GM12878 (cell line): ENCODE data around the gene CLDN19. TPM values are rescaled to one million over a fixed set of nuclear protein-coding genes. Genes with fewer than 3 reads are reported as not detected.

Experiments used
- DPF2 ChIP-seq: fragments of 450-650 bp; IDR thresholded peaks from 2 replicates; pipeline ENCODE4 v1.6.1; 2017; ENCODE audit warnings: mild to moderate bottlenecking
- GATAD2B ChIP-seq: fragments of 450-650 bp; conservative IDR thresholded peaks from 2 replicates; pipeline ENCODE4 v1.6.1; 2017; ENCODE audit warnings: low read depth, mild to moderate bottlenecking, moderate library complexity
- NKRF ChIP-seq: fragments of 450-650 bp; conservative IDR thresholded peaks from 2 replicates; pipeline ENCODE4 v1.6.1; 2017; ENCODE audit warnings: mild to moderate bottlenecking, moderate library complexity
- PML ChIP-seq: IDR thresholded peaks from 2 replicates; pipeline ENCODE4 v1.6.1; 2012; ENCODE audit warnings: low read length, inconsistent platforms
- RUNX3 ChIP-seq: IDR thresholded peaks from 2 replicates; pipeline ENCODE4 v1.6.1; 2012; ENCODE audit warnings: low read length, inconsistent platforms
- SKIL ChIP-seq: fragments of 450-650 bp; IDR thresholded peaks from 2 replicates; pipeline ENCODE4 v1.6.1; 2017; ENCODE audit warnings: mild to moderate bottlenecking, low read depth, inconsistent platforms; ENCODE audit not compliant: poor library complexity, severe bottlenecking
- SMARCA5 ChIP-seq: fragments of 450-650 bp; IDR thresholded peaks from 2 replicates; pipeline ENCODE4 v1.6.1; 2017; ENCODE audit warnings: mild to moderate bottlenecking
- TAF1 ChIP-seq: IDR thresholded peaks from 2 replicates; pipeline ENCODE4 v1.6.1; 2011; ENCODE audit warnings: mild to moderate bottlenecking, low read depth, low read length, borderline replicate concordance
- WRNIP1 ChIP-seq: IDR thresholded peaks from 2 replicates; pipeline ENCODE4 v1.6.1; 2011; ENCODE audit warnings: low read depth, low read length, improper control_type of control experiment, borderline replicate concordance
- ZNF384 ChIP-seq: IDR thresholded peaks from 2 replicates; pipeline ENCODE4 v1.6.1; 2012; ENCODE audit warnings: low read depth, mild to moderate bottlenecking, low read length, improper control_type of control experiment, borderline replicate concordance
- polyA plus RNA-seq, 11 experiments: library from polyadenylated mRNA; depleted of rRNA in 4 of 11; unstranded in 6 of 11; stranded (reverse) in 5 of 11; fragments of >200 nt; fragmentation: Nextera tagmentation in 4 of 11; fragmentation: Illumina TruSeq in 1 of 11; extraction: Ambion mirVana in 4 of 11; extraction: Trizol in 1 of 11; gene quantifications; 1 replicate in 1 of 11; 2 replicates in 10 of 11; pipeline versions ENCODE4 v1.2.1 to v1.2.3, GENCODE V29; 2011 to 2016; ENCODE audit warnings: inconsistent platforms in 2 of 11, missing spikeins in 2 of 11, low read depth in 1 of 11
- total RNA-seq, 4 experiments: library from RNA; depleted of rRNA in 3 of 4; stranded (reverse); fragments of >200 nt in 3 of 4; fragmentation: Illumina TruSeq in 1 of 4; extraction: Trizol in 1 of 4; gene quantifications; 2 replicates each; pipeline versions ENCODE4 v1.2.1 to v1.2.3, GENCODE V29; 2013 to 2021

Gene CLDN19
- total and polyA plus RNA-seq, 10 of the 15 experiments (the other 5 are each of a cell fraction or from before 2014, with no cell fraction given), result not detected

- TF ChIP-seq SMARCA5 (no peak), PML (0 out of 2 replicates have a peak, but pooled peaks have one; percentile 14), NKRF (peak; percentile 71; the same call in 1 of the 2 replicates), RUNX3 (no peak), TAF1 (no peak), SKIL (no peak), DPF2 (0 out of 2 replicates have a peak, but pooled peaks have one; percentile 23), WRNIP1 (no peak), ZNF384 (no peak), GATAD2B (peak; percentile 66; the same call in 1 of the 2 replicates)
Measured at GRCh38 chr1:42767510-42768000, 27.5 kb upstream of the CLDN19 start (continued).
